COR-L47 (cell line): Measurements from ENCODE around the gene TCL1A.

Source experiments
- DNase-seq: peaks from one replicate; lab custom pipeline; 2025; lab: John Stamatoyannopoulos, UW

Gene TCL1A

GRCh38 chr14:95677179-95677835, 36.6 kb downstream of the TCL1A start:
- no peak for DNase-seq

- peak; percentile 81 for DNase-seq
Measured at GRCh38 chr14:95675486-95675885, 38.4 kb downstream of the TCL1A start.

GRCh38 chr14:95674613-95675012, 39.3 kb downstream of the TCL1A start:
- DNase-seq, result no peak

GRCh38 chr14:95668235-95668772, 45.6 kb downstream of the TCL1A start:
- no peak for DNase-seq

- DNase-seq, result peak; percentile 98
Measured at GRCh38 chr14:95667249-95667693, 46.7 kb downstream of the TCL1A start.

- DNase-seq, result no peak
Measured at GRCh38 chr14:95666450-95666849, 47.5 kb downstream of the TCL1A start.

GRCh38 chr14:95665530-95665929, 48.4 kb downstream of the TCL1A start:
- peak; percentile 12 for DNase-seq

GRCh38 chr14:95664546-95664945, 49.4 kb downstream of the TCL1A start:
- peak; percentile 92 for DNase-seq

- DNase-seq, result peak; percentile 56
Measured at GRCh38 chr14:95664066-95664465, 49.9 kb downstream of the TCL1A start.

- no peak for DNase-seq
Measured at GRCh38 chr14:95663226-95663797, 50.6 kb downstream of the TCL1A start.

GRCh38 chr14:95662376-95663186, 51.3 kb downstream of the TCL1A start:
- no peak for DNase-seq

- no peak for DNase-seq
Measured at GRCh38 chr14:95660651-95661515, 53.0 kb downstream of the TCL1A start.

GRCh38 chr14:95659990-95660385, 53.9 kb downstream of the TCL1A start:
- DNase-seq, result no peak
